GM10248 (cell line): ENCODE results near the gene GGTA1.

Experiments
- CTCF ChIA-PET: fragments of 300-600 bp; sonication (Branson Sonifier 250); formaldehyde crosslinking; extraction: SDS; loops from one replicate; lab custom pipeline; 2021; ENCODE audit warnings: antibody characterized with exemption; lab: Yijun Ruan, JAX
- POLR2A ChIA-PET: fragments of 350-650 bp; sonication (Branson Sonifier 250); formaldehyde crosslinking; extraction: SDS; loops from one replicate; lab custom pipeline; 2020; ENCODE audit warnings: antibody characterized with exemption; lab: Yijun Ruan, JAX
- DNase-seq: peaks from one replicate; pipeline ENCODE4 v3.0.0; 2012; ENCODE audit errors: extremely low spot score
- CTCF ChIP-seq: IDR thresholded peaks from 2 replicates; pipeline ENCODE4 v1.5.1; 2012; ENCODE audit warnings: mild to moderate bottlenecking, low read depth; ENCODE audit errors: extremely low read depth, missing control alignments, control extremely low read depth

The GGTA1 gene

GRCh38 chr9:121453232-121453892 lies 46.3 kb downstream of the GGTA1 start:
- no peak for TF ChIP-seq CTCF
- no peak for DNase-seq
- ChIA-PET POLR2A (no interaction called here), CTCF (interaction anchor here (1.3 to 3.0 kb wide), 4 partner anchors 9 to 44 kb away, joined by 3 to 13 read pairs (median 4); no protein-coding TSS in a partner anchor)

- CTCF ChIA-PET: interaction anchor here (1.3 to 3.0 kb wide), 3 partner anchors 10 to 46 kb away, joined by 3 to 13 read pairs (median 3); no protein-coding TSS in a partner anchor
These were observed 47.6 kb downstream of the GGTA1 start for GRCh38 chr9:121452085-121452484.

GRCh38 chr9:121451586-121451985 lies 48.1 kb downstream of the GGTA1 start:
- no peak for TF ChIP-seq CTCF
- CTCF ChIA-PET: interaction anchor here (0.9 to 3.0 kb wide), 2 partner anchors 10 to 31 kb away, joined by 3 to 13 read pairs; no protein-coding TSS in a partner anchor
- DNase-seq: no peak
- POLR2A ChIA-PET: no interaction called here

More at GRCh38 chr9:121452085-121452484, 47.6 kb downstream of the GGTA1 start:
- POLR2A ChIA-PET: no interaction called here
- no peak for DNase-seq
- TF ChIP-seq CTCF: no peak

- DNase-seq: no peak
- TF ChIP-seq CTCF: no peak
- CTCF ChIA-PET: no interaction called here
- POLR2A ChIA-PET: interaction anchor here (0.6 kb wide), 1 partner anchor 11 kb away, joined by 3 read pairs; no protein-coding TSS in a partner anchor
These were observed 49.4 kb downstream of the GGTA1 start for GRCh38 chr9:121450241-121450640.

- TF ChIP-seq CTCF: no peak
- ChIA-PET POLR2A (interaction anchor here (0.6 kb wide), 1 partner anchor 10 kb away, joined by 3 read pairs; no protein-coding TSS in a partner anchor), CTCF (no interaction called here)
- no peak for DNase-seq
These were observed 49.9 kb downstream of the GGTA1 start for GRCh38 chr9:121449786-121450185.

- POLR2A ChIA-PET: no interaction called here
- DNase-seq: no peak
- no peak for TF ChIP-seq CTCF
- CTCF ChIA-PET: interaction anchor here (1.0 to 1.1 kb wide), 2 partner anchors 9 to 48 kb away, joined by 3 read pairs; no protein-coding TSS in a partner anchor
These were observed 52.3 kb downstream of the GGTA1 start for GRCh38 chr9:121447321-121447834.
